Upper lobe of left lung (tissue), 6 donors: ENCODE data around the gene SLC25A21. TPM values are rescaled to one million over a fixed set of nuclear protein-coding genes. Genes with fewer than 3 reads are reported as not detected.

Experiments used
- ATAC-seq, 2 donors: fragments of 200-7000 bp; cut with Tn5 transposase; one replicate each; pipeline ENCODE4 v1.9.1; 2022; ENCODE audit warnings: mild to moderate bottlenecking in 2 of 2, moderate library complexity in 2 of 2; ENCODE audit not compliant: low FRiP score in 2 of 2
- DNase-seq, 2 donors: peaks; one replicate each; pipeline ENCODE4 v3.0.0-alpha.2; 2019 to 2020
- H3K27ac ChIP-seq, 4 donors: fragments of 200-600 bp; sonication (generic); one replicate each; pipeline ENCODE4 v1.5.1; 2016 to 2019
- H3K27me3 ChIP-seq, 4 donors: fragments of 200-600 bp; sonication (generic); one replicate each; pipeline ENCODE4 v1.5.1; 2017 to 2019
- H3K36me3 ChIP-seq, 4 donors: fragments of 200-600 bp; sonication (generic); one replicate each; pipeline ENCODE4 v1.5.1; 2016 to 2019
- H3K4me1 ChIP-seq, 4 donors: fragments of 200-600 bp; sonication (generic); one replicate each; pipeline ENCODE4 v1.5.1; 2018 to 2019
- H3K4me3 ChIP-seq, 4 donors: fragments of 200-600 bp; sonication (generic); one replicate each; pipeline ENCODE4 v1.5.1; 2017 to 2019; ENCODE audit warnings: mild to moderate bottlenecking in 2 of 4, moderate library complexity in 1 of 4
- H3K9me3 ChIP-seq, 4 donors: fragments of 200-600 bp; sonication (generic); one replicate each; pipeline ENCODE4 v1.5.1; 2018 to 2019
- EP300 ChIP-seq, 4 donors: sonication (generic); formaldehyde crosslinking; IDR thresholded peaks; one replicate each; pipeline ENCODE4 v1.5.1; 2017; ENCODE audit warnings: antibody characterized with exemption in 4 of 4, control low read depth in 2 of 4
- POLR2A ChIP-seq, 4 donors: fragments of 450-650 bp; IDR thresholded peaks; one replicate each; pipeline ENCODE4 v1.5.1; 2016 to 2017; ENCODE audit warnings: antibody characterized with exemption in 4 of 4, mild to moderate bottlenecking in 2 of 4
- POLR2AphosphoS5 ChIP-seq, 2 donors: sonication (generic); formaldehyde crosslinking; IDR thresholded peaks; one replicate each; pipeline ENCODE4 v1.5.1; 2017; ENCODE audit warnings: antibody characterized with exemption in 2 of 2
- WGBS, 2 donors: methylation state at CpG; one replicate each; pipeline ENCODE4 v1.1.5; 2017 to 2018; 5-methylcytosine and 5-hydroxymethylcytosine counted together
- total RNA-seq, 6 donors: library from RNA; depleted of rRNA in 4 of 6; stranded (reverse); fragments of >200 nt in 4 of 6; gene quantifications; one replicate each; pipeline versions ENCODE4 v1.1.0 to v1.2.1, GENCODE V29; 2016 to 2021
- TF ChIP-seq, protein P1 (sequence below), 6 experiments: fragments of 450-650 bp in 4 of 6; fragments of 200-600 bp in 2 of 6; sonication (generic) in 2 of 6; IDR thresholded peaks; one replicate each; pipeline ENCODE4 v1.5.1; 2016 to 2019; ENCODE audit warnings: antibody characterized with exemption in 6 of 6
- donor health status: DM: no; HTN: no; CAD: no; lungs with moderate emphysema.
- donor health status: DM: no; HTN: yes; CAD: no; lungs with severe emphysema.

The SLC25A21 gene
- total RNA-seq, 6 donors from 2014 or later = 0.15 to 1.7 (median 0.30) TPM; not detected in 3

DNA sequence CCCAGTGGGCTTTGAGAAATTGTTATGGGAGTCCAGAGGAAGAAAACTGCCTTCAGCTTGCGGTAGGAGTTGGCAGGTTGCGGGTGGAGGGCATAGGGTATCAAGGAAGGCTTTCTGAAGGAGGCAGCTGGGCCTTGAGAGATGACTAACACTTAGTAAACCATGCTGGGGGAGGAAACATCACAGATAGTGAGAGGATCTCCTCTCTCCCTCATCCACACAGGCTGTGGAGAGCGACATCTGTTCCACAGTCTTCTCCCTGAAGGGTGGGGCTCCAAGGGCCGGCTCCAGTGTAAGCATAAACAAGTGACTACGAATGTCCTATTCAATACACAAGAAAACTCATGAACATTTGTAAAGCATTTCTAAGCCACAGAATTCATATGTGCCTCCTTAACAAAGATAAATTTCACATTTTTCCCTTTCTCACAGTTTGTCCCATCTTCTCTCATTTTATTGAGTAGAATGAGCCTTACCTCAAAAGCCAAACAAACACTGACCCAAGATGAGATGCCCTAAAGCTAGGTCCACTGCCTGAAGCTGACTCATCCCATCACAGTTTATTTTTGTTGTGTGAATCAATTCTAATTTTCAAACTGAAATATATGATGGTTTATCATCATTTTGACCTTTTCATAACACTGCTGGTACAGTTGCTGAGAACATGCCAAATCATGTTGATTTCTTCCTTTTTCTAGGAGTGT lies 227.9 kb downstream of the SLC25A21 start:
- 83 to 90% methylated on average over 5 of the region's 5 CpGs for WGBS, 2 donors
- peak in 1 of 2 donors; percentile 36 for ATAC-seq

DNA sequence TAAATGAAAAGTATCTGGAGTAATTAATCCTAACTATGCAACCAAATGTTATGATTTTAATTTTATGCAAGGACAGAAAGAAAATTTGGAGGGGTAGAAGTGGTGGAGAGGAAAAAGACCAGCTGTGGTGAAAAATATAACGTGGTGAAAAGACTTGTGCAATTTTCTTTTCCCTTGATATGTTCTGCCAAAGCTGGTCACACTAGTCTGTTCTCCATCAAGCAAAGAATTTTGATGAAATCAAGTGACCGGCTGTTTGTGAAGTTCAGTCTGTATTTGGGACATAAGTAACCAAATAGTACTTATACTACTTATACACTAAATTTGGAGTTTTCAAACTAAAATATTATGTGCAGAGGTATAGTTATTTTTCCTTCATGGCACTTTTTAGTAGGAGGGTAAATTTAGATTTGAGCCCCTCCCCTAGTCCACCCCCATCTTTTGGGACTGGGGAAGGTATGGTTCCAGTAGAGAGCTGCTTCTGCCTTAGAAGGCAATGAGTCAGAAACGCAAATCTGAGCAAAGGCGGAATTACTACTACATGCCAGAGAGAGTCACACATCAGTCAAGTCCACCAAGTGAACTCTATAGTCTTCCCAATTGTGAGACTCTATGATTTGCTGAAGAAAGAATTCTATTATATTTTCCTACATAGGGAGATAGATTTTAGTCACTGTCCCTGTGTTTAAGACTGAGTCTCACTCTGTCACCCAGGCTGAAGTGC lies 229.7 kb downstream of the SLC25A21 start:
- Histone ChIP-seq H3K27me3 (no peaks in the 10 kb centered on the region), H3K9me3 (no peaks in the 10 kb centered on the region), H3K27ac (no peak overlapping the region), H3K4me3 (no peak overlapping the region), H3K4me1 (no peaks in the 10 kb centered on the region), H3K36me3 (no peaks in the 10 kb centered on the region)
- no peak for ATAC-seq
- no peak for DNase-seq
- TF ChIP-seq, protein P1, sequence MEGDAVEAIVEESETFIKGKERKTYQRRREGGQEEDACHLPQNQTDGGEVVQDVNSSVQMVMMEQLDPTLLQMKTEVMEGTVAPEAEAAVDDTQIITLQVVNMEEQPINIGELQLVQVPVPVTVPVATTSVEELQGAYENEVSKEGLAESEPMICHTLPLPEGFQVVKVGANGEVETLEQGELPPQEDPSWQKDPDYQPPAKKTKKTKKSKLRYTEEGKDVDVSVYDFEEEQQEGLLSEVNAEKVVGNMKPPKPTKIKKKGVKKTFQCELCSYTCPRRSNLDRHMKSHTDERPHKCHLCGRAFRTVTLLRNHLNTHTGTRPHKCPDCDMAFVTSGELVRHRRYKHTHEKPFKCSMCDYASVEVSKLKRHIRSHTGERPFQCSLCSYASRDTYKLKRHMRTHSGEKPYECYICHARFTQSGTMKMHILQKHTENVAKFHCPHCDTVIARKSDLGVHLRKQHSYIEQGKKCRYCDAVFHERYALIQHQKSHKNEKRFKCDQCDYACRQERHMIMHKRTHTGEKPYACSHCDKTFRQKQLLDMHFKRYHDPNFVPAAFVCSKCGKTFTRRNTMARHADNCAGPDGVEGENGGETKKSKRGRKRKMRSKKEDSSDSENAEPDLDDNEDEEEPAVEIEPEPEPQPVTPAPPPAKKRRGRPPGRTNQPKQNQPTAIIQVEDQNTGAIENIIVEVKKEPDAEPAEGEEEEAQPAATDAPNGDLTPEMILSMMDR (IDR thresholded peaks at IDR 0.05) = peak in 1 of 6 experiments; percentile 6
- TF ChIP-seq POLR2A (IDR thresholded peaks at IDR 0.05) (no peak), EP300 (IDR thresholded peaks at IDR 0.05) (no peak), POLR2AphosphoS5 (IDR thresholded peaks at IDR 0.05) (no peak)
- WGBS, 2 donors = 74 to 78% methylated on average over 4 of the region's 4 CpGs

More for the DNA sequence above, 227.9 kb downstream of the SLC25A21 start:
- Histone ChIP-seq H3K4me3 (no peak overlapping the region), H3K27me3 (no peaks in the 10 kb centered on the region), H3K4me1 (no peaks in the 10 kb centered on the region), H3K9me3 (no peaks in the 10 kb centered on the region), H3K27ac (no peak overlapping the region), H3K36me3 (no peaks in the 10 kb centered on the region)
- TF ChIP-seq EP300 (IDR thresholded peaks at IDR 0.05) = no peak
- TF ChIP-seq POLR2AphosphoS5 (IDR thresholded peaks at IDR 0.05) = no peak
- TF ChIP-seq, protein P1 (IDR thresholded peaks at IDR 0.05) = no peak
- TF ChIP-seq POLR2A (IDR thresholded peaks at IDR 0.05) = no peak
- DNase-seq = no peak

DNA sequence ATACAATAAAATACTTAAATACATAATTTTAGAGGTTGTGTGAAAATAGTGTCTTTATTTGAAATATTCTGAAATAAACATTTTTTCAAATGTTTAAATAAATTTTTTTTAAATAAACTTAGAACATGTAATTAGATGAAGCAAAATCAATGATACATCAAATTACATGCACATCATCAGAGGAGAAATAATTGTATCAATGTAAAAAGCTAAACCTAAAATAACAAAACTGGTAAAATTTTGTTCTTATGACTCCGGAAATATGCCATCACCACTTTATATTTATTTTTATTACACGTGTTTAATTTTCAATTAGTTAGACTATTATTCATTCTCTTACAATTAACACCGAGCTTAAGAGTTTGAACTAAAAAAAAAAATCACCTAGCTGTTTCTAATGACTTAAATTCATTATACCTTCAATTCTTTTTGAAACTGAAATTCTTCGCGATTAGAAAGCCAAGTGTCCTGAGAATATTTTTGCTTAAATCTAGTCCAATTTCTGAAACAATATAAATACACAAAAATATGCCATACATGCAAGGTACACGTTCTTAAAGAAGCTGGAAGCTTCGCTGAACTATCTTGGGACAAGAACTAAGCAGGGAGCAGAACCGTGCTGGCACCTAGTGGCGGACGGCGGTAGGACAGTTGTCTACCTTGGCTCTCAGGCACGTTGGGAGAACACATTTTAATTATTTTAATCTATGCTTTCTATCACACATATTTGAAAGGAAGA lies 230.5 kb downstream of the SLC25A21 start:
- no peak overlapping the region for H3K4me3 ChIP-seq
- no peaks in the 10 kb centered on the region for H3K27me3 ChIP-seq
- ATAC-seq (peak in 1 of 2 donors; percentile 89), DNase-seq (peak in 1 of 2 donors; percentile 56)
- 12% methylated on average over 12 of the region's 12 CpGs for WGBS, 2 donors
- H3K27ac ChIP-seq = no peak overlapping the region
- H3K4me1 ChIP-seq = no peaks in the 10 kb centered on the region
- no peaks in the 10 kb centered on the region for H3K36me3 ChIP-seq
- TF ChIP-seq POLR2AphosphoS5 (IDR thresholded peaks at IDR 0.05) (no peak), POLR2A (IDR thresholded peaks at IDR 0.05) (no peak), EP300 (IDR thresholded peaks at IDR 0.05) (no peak)
- TF ChIP-seq, protein P1 (IDR thresholded peaks at IDR 0.05) = peak; percentile 47 to 90 (median 73)
- H3K9me3 ChIP-seq = no peaks in the 10 kb centered on the region

DNA sequence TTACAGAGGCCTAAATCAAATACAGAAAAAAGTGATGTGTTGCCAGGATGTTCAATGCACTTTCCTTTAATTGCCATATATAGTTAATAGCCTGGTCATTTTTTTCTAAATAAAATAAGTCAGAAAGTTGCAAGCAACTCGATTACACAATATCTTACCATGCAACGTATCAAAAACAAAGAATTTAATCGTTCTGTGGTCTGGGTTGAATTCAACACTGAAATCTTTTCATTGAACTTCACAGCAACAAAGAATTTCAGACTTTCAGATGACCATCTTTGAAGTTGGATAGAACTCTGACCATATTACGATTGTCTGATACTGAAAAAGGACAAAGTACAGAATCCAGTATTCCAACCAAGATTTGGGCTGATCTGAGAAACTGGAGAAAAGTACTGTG lies 231.9 kb downstream of the SLC25A21 start:
- ATAC-seq (no peak), DNase-seq (no peak)
- Histone ChIP-seq H3K36me3 (no peaks in the 10 kb centered on the region), H3K27me3 (no peaks in the 10 kb centered on the region), H3K4me3 (no peak overlapping the region), H3K27ac (no peak overlapping the region), H3K9me3 (no peaks in the 10 kb centered on the region), H3K4me1 (no peaks in the 10 kb centered on the region)
- WGBS, 2 donors = 75 to 76% methylated on average over 4 of the region's 4 CpGs
- no peak for TF ChIP-seq POLR2A (IDR thresholded peaks at IDR 0.05)
- TF ChIP-seq, protein P1 (IDR thresholded peaks at IDR 0.05) = no peak
- TF ChIP-seq EP300 (IDR thresholded peaks at IDR 0.05) = no peak
- TF ChIP-seq POLR2AphosphoS5 (IDR thresholded peaks at IDR 0.05) = no peak
